DOHH2 (cell line): ENCODE results near the gene SLFN13.

Experiments used
- H3F3A ChIP-seq: fragments of 200-600 bp; sonication (generic), shearing (Covaris generic); 2 replicates; pipeline ENCODE4 v1.6.0; 2016; ENCODE audit warnings: antibody characterized with exemption, mild to moderate bottlenecking; ENCODE audit not compliant: control insufficient read depth, insufficient read depth
- H3K27ac ChIP-seq: fragments of 200-600 bp; sonication (generic); 2 replicates; pipeline ENCODE4 v1.5.1; 2014; ENCODE audit warnings: low read depth, mild to moderate bottlenecking, low read length, moderate library complexity
- H3K27me3 ChIP-seq: fragments of 200-600 bp; sonication (generic); 2 replicates; pipeline ENCODE4 v1.6.1; 2014; ENCODE audit warnings: mild to moderate bottlenecking, low read length, mixed read lengths; ENCODE audit not compliant: control insufficient read depth
- H3K36me3 ChIP-seq: fragments of 200-600 bp; sonication (generic); 2 replicates; pipeline ENCODE4 v1.6.1; 2014; ENCODE audit warnings: mild to moderate bottlenecking, low read length, moderate library complexity, mixed read lengths; ENCODE audit not compliant: control insufficient read depth
- H3K4me1 ChIP-seq: fragments of 200-600 bp; sonication (generic); 2 replicates; pipeline ENCODE4 v1.6.1; 2014; ENCODE audit warnings: mild to moderate bottlenecking, low read length, mixed read lengths; ENCODE audit not compliant: control insufficient read depth
- H3K4me2 ChIP-seq: fragments of 200-600 bp; sonication (generic); 2 replicates; pipeline ENCODE4 v1.6.0; 2014; ENCODE audit warnings: mild to moderate bottlenecking, low read length, moderate library complexity
- H3K4me3 ChIP-seq: fragments of 200-600 bp; sonication (generic); 2 replicates; pipeline ENCODE4 v1.5.1; 2014; ENCODE audit warnings: mild to moderate bottlenecking, low read length, mixed read lengths
- H3K79me2 ChIP-seq: fragments of 200-600 bp; sonication (generic); 2 replicates; pipeline ENCODE4 v1.6.1; 2014; ENCODE audit warnings: mild to moderate bottlenecking, low read length, mixed read lengths; ENCODE audit not compliant: control insufficient read depth
- H3K9me2 ChIP-seq: fragments of 200-600 bp; sonication (generic); replicated peaks from 2 replicates; pipeline ENCODE4 v1.6.1; 2014; ENCODE audit warnings: mild to moderate bottlenecking, low read length, mixed read lengths; ENCODE audit not compliant: control insufficient read depth
- H3K9me3 ChIP-seq: fragments of 200-600 bp; sonication (generic); 2 replicates; pipeline ENCODE4 v1.6.1; 2014; ENCODE audit warnings: antibody characterized with exemption, low read length, mixed read lengths; ENCODE audit not compliant: control insufficient read depth, insufficient read depth
- H4K20me1 ChIP-seq: fragments of 200-600 bp; sonication (generic); 2 replicates; pipeline ENCODE4 v1.6.0; 2014; ENCODE audit warnings: low read depth, mild to moderate bottlenecking, antibody characterized with exemption, low read length, moderate library complexity; ENCODE audit not compliant: control insufficient read depth, insufficient read depth
- EZH2phosphoT487 ChIP-seq: fragments of 200-600 bp; sonication (generic); IDR thresholded peaks from 2 replicates; pipeline ENCODE4 v1.6.1; 2017; ENCODE audit warnings: borderline replicate concordance, mild to moderate bottlenecking, antibody characterized with exemption, low read length, moderate library complexity, mixed read lengths
- TF ChIP-seq, protein P1 (sequence below): fragments of 200-600 bp; sonication (generic); IDR thresholded peaks from one replicate; pipeline ENCODE4 v1.5.1; 2014; ENCODE audit warnings: antibody characterized with exemption, mild to moderate bottlenecking, low read depth, low read length; ENCODE audit not compliant: poor library complexity, severe bottlenecking

SLFN13 gene

DNA sequence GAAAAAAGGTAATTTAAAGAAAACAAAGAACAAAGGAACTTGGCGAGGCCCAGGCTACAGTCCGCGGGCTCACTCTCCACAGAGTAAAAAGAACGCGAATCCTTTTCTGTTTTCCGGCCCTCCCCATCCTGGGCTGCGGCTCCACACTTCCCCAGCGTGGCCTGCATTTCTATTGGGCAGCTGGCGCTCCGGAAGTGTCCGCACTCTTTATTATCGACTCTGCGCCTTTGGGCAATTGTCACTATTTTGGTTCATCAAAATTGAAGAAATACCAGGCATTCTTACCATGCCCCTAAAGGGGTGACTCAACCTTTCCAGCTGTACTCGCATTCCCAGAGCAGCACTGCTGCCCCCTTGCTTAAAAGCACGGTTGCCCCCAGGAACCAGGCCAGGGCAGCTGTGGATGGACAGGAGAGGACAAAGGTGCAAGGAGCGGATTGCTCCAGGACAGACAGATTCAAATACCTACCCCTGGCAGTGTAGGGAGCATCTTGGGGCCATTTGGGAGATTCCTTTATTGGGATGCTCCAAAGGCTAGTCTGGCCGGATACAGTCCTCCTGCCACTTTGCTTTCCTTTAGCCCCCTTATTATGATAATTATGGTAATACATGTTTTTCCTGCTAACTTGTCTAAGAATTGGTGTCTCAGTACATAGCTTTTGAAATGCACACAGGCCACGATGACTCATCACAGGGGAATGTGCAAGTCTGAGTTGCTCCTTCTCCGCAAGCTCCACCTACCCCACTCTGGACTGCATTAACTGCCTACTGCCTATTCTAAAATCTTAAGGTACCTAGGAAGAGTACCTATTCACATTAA lies 15.3 kb downstream of the SLFN13 start:
- TF ChIP-seq, protein P1, sequence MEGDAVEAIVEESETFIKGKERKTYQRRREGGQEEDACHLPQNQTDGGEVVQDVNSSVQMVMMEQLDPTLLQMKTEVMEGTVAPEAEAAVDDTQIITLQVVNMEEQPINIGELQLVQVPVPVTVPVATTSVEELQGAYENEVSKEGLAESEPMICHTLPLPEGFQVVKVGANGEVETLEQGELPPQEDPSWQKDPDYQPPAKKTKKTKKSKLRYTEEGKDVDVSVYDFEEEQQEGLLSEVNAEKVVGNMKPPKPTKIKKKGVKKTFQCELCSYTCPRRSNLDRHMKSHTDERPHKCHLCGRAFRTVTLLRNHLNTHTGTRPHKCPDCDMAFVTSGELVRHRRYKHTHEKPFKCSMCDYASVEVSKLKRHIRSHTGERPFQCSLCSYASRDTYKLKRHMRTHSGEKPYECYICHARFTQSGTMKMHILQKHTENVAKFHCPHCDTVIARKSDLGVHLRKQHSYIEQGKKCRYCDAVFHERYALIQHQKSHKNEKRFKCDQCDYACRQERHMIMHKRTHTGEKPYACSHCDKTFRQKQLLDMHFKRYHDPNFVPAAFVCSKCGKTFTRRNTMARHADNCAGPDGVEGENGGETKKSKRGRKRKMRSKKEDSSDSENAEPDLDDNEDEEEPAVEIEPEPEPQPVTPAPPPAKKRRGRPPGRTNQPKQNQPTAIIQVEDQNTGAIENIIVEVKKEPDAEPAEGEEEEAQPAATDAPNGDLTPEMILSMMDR, result no peak
- no peak for TF ChIP-seq EZH2phosphoT487
- Histone ChIP-seq H3K79me2 (no peaks in the 10 kb centered on the region), H3K36me3 (no peaks in the 10 kb centered on the region), H3K4me2 (no peak overlapping the region), H3K27ac (no peak overlapping the region), H4K20me1 (no peaks in the 10 kb centered on the region), H3K9me3 (no peaks in the 10 kb centered on the region), H3F3A (no peaks in the 10 kb centered on the region), H3K27me3 (peaks cover 24% of the 10 kb centered on the region), H3K4me3 (no peak overlapping the region), H3K9me2 (no peaks in the 10 kb centered on the region), H3K4me1 (no peaks in the 10 kb centered on the region)

GRCh38 chr17:35432176-35433074 lies 16.1 kb downstream of the SLFN13 start, which contains the start of gene SLFN12:
Gene SLFN12, minus strand, starts transcription at chr17:35432500. Its CDS starts 9,472 bp downstream, at chr17:35423028.
- Histone ChIP-seq H3K79me2 (no peaks in the 10 kb centered on the region), H3K4me3 (no peak within 1 kb of the TSS), H3K27ac (no peak within 1 kb of the TSS), H3F3A (no peaks in the 10 kb centered on the region), H3K9me2 (no peaks in the 10 kb centered on the region), H3K9me3 (no peaks in the 10 kb centered on the region), H3K27me3 (peaks cover 27% of the 10 kb centered on the region), H3K36me3 (no peaks in the 10 kb centered on the region), H3K4me2 (no peak within 1 kb of the TSS), H3K4me1 (no peaks in the 10 kb centered on the region), H4K20me1 (no peaks in the 10 kb centered on the region)
- TF ChIP-seq, protein P1, result no peak

DNA sequence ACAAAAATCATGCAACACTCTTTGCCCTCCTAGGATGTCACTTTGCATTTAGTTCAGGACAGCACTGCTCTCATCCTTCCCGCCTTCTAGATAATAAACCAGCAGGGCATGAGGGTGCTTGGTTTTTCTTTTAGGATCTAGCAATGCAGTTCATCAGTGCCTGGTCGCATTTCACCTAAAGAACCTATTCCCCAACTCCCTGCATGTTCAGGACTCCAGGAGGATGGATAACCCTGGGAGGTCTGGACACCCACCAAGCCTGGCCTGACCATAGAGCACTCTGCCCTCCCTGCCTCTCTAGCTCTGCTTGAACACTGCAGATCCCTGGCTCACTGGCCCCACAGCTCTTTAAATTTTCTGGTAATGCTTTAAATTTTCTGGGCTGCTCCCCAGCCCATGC lies 18.9 kb downstream of the SLFN13 start:
- Histone ChIP-seq H3F3A (no peaks in the 10 kb centered on the region), H3K27ac (no peak overlapping the region), H3K79me2 (no peaks in the 10 kb centered on the region), H3K9me3 (no peaks in the 10 kb centered on the region), H3K27me3 (peaks cover 30% of the 10 kb centered on the region), H3K4me1 (no peaks in the 10 kb centered on the region), H4K20me1 (no peaks in the 10 kb centered on the region), H3K4me2 (no peak overlapping the region), H3K9me2 (no peaks in the 10 kb centered on the region), H3K4me3 (no peak overlapping the region), H3K36me3 (no peaks in the 10 kb centered on the region)
- no peak for TF ChIP-seq EZH2phosphoT487
- TF ChIP-seq, protein P1, result no peak
